Stimulated activated CD8-positive, alpha-beta memory T cell treated with anti-CD3 and anti-CD28 coated beads, Interleukin-4, amount 100 ng/mL, for 4 hours (primary cell): ENCODE data around the gene C11orf91.
"Not testable (repeated sequence)": the region's sequence is repeated elsewhere in the genome, so short reads cannot be mapped to it uniquely, and the experiment has no call there.

ENCODE experiments used
- DNase-seq, 2 donors: peaks; one replicate each; pipeline ENCODE4 v3.0.0-alpha.2; 2020; ENCODE audit warnings: low read depth in 2 of 2, low spot score in 1 of 2

Gene C11orf91

GRCh38 chr11:33700502-33701271 is at the start of gene C11orf91:
Gene C11orf91, minus strand, starts transcription at chr11:33700826. Its CDS starts 86 bp downstream, at chr11:33700740.
- DNase-seq, result peak; percentile 83 to 87

- no peak for DNase-seq
Measured at GRCh38 chr11:33747979-33748378, 47.4 kb upstream of the C11orf91 start.

DNA sequence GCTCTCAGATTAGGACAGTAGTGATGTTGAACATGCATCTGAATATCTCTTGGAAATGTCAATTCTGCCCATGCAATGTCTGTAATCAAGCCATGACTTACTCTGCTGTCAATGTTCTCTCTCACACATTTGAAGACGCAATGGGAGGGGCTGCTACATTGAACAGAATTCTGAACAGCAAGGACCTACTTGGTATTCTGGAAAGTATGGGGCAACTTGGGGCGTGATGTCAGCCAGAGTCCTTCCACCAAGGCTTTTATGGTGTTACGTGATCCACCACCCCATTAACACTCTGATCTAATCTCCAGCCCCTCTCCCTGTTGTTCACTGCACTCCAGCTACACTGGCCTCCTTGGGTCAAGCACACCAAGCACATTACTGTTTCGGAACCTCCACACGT is 42.7 kb upstream of the C11orf91 start:
- DNase-seq, result no peak

DNA sequence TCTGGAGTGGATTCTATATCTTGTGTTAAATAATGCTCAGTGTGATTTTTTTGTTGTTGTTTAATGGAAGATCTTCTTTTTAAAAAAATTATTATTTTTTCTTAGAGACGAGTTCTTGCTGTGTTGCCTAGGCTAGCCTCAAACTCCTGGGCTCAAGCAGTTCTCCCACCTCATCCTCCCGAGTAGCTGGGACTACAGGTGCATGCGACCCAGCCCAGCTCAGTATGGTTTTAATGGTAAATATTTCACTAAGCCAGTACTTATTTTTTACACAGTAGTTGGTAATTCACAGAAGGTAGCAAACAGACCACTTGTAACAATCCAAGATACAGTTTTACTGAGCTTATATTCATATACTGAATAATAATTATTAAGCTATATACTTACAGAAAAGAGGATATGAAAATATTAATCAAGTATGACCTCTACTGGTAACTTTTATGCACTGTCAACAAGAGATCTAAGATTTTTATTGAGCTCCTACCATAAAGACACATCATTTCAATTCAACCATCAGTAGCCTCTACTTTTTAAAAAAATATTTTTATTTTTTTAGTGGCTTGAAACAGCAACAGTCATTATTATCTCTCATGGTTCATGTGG is 41.7 kb upstream of the C11orf91 start:
- DNase-seq, result no peak

- no peak for DNase-seq
Measured at GRCh38 chr11:33741806-33742205, 41.2 kb upstream of the C11orf91 start.

- no peak for DNase-seq
Measured at GRCh38 chr11:33737362-33737821, 36.8 kb upstream of the C11orf91 start.

DNA sequence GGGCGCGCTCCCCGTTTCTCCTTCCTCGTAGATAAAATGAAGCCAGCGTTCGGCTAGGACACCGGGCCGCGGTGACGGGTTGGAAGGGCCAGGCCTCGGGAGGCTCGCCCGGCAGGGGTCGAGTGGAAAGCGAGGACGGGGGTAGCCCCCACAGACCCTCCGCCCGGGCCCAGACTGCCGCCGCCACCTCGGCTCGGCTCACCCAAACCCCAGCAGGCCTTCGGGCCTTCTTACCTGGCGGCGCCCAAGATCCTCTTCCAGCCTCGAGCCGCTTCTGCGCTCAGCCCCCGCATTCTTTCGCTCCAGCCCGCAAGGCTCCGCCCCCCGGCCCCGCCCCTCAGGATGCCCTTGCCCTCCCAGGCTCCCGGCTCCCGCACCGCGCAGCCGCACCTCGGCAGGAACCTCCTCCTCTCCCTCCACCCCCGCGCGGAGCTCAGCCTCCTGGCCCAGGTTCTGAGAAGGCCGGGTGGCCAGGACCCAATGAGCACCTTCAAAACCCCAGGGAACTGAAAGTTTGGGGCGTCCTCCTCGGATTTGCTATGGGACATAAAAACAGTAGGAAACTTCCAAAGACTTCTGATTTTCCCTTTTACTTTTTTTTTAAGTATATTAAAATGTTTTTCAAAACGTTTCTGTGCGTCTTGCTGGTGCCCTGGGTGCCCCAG is 35.7 kb upstream of the C11orf91 start, which contains the start of gene CD59:
CD59 (minus strand) TSS at position 276 of the 665 bp plus-strand sequence. CDS start 13,978 bp downstream, outside the sequence.
- DNase-seq, result peak; percentile 81 to 86

DNA sequence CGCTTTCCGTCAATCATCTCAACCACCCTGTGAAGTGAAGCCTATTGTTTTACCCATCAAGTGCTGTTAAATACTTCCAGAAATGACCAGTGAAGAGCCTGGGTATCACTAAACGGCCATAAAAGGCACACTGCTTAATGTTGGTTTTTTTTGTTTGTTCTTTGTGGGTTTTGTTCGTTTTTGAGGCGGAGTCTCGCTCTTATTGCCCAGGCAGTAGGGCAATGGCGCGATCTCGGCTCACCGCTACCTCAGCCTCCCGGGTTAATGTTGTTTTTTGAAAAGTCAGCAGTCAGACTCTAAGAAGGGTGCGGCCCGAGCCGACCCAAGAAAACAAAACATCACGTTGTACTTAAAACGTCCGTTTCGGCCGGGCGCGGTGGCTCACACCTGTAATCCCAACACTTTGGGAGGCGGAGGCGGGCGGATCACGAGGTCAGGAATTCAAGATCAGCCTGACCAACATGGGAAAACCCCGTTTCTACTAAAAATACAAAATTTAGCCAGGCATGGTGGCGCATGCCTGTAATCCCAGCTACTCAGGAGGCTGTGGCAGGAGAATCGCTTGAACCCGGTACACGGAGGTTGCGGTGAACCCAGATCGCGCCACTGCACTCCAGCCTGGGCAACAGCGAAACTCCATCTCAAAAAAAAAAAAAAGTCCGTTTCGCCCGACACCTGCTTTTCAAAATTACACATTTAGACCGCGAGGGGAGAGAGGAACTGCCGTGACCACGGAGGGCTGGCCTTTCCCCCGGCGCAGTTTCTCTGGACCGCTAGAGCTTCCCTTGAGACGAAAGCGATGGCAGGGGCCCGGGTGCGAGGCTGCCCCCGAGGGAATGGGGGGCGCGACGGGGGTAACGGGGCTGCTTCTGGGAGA is 34.9 kb upstream of the C11orf91 start:
- DNase-seq, result no peak

- no peak for DNase-seq
Measured at GRCh38 chr11:33734441-33735270, 34.0 kb upstream of the C11orf91 start.

DNA sequence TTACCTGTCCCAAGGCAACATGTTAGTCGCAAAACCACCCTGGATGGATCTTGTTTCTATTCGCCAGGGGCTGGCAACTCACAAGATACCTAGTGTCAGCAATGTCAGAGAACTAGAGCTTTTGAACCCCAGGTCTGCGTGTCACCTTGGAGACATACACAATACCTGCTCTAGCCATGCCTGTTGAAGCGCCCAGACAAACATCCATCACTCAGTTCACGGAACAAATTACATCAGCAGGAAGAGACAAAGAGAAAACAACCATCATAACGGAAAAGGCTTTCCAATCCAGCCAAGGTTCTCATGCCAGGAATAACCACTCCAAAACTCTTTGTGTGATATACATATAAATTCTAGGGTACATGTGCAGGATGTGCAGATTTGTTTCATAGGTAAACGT is 33.4 kb upstream of the C11orf91 start:
- DNase-seq, result no peak

DNA sequence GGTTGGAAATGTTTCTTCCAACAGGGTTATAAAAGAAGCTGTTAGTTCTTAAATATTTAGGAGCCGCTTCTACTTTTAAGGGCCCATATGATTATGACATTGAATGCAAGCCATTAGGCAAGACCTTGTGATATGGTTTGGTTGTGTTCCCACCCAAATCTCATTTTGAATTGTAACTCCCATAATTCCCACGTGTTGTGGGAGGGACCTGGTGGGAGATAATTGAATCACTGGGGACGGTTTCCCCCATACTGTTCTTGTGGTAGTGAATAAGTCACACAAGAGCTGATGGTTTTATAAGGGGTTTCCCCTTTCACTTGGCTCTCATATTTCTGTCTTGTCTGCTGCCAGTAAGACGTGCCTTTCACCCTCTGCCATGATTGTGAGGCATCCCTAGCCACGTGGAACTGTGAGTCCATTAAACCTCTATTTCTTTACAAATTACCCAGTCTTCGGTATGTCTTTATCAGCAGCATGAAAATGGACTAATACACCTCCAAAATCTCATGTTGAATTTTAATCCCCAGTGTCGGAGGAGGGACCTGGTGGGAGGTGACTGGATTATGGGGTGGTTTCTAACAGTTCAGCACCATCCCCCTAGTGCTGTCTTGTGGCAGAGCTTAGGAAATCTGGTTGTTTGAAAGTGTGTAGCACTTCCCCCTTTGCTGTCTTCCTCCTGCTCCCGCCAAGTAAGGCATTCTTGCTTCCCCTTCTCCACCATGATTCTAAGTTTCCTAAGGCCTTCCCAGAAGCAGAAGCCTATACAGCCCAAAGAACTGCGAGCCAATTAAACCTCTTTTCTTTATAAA is 31.3 kb upstream of the C11orf91 start:
- DNase-seq, result no peak

DNA sequence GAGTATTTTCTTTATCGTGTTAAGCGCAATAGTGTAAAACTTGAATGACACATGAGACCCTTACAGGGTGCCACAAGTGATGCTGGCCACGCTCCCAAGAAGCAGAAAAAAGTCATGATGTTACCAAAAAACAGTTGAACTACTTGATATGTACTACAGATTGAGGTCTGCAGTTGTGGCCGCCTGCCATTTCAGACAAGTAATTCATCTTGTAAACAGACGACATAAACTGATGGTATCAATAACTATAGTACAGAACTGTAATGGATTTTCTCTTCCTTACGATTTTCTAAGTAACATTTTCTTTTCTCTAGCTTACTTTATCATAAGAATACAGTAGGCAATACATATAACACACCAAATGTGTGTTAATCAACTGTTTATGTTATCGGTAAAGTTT is 30.1 kb upstream of the C11orf91 start:
- DNase-seq, result no peak

DNA sequence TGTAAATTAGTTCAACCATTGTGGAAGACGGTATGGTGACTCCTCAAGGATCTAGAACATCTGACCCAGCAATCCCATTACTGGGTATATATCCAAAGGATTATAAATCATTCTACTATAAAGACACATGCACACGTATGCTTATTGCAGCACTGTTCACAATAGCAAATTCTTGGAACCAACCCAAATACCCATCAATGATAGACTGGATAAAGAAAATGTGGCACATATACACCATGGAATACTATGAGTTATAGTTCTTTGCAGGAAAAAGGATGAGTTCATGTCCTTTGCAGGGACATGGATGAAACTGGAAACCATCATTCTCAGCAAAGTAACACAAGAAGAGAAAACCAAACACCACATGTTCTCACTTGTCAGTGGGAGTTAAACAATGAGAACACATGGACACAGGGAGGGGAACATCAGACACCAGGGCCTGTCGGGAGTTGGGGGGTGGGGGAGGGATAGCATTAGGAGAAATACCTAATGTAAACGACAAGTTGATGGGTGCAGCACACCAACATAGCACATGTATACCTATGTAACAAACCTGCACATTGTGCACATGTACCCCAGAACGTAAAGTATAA is 28.5 kb upstream of the C11orf91 start:
- not testable (repeated sequence) for DNase-seq

DNA sequence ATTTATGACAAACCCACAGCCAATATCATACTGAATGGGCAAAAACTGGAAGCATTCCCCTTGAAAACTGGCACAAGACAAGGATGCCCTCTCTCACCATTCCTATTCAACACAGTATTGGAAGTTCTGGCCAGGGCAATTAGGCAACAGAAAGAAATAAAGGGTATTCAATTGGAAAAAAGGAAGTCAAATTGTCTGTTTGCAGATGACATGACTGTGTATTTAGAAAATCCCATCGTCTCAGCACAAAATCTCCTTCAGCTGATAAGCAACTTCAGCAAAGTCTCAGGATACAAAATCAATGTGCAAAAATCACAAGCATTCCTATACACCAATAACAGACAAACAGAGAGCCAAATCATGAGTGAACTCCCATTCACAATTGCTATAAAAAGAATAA is 26.9 kb upstream of the C11orf91 start:
- not testable (repeated sequence) for DNase-seq

- DNase-seq, result no peak
Measured at GRCh38 chr11:33725496-33725895, 24.9 kb upstream of the C11orf91 start.

DNA sequence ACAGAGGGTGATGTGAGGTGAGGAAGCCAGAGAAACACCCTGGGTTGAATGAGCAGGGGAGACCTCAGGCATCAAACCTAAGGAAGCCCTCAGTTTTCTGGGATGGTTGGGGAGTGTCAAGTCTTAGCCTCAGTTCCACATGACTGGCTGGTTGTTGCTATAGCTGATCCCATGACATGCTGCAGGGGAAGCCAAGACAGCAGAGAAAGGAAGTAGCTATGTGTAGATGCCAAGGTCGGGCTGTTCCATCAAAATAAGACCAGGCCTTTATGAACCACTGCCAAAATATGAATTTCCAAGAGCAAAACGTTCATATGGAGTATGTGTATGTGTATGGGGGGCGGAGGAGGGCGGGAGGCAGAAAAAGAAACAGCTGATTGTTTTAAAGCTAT is 24.0 kb upstream of the C11orf91 start:
- DNase-seq, result no peak

DNA sequence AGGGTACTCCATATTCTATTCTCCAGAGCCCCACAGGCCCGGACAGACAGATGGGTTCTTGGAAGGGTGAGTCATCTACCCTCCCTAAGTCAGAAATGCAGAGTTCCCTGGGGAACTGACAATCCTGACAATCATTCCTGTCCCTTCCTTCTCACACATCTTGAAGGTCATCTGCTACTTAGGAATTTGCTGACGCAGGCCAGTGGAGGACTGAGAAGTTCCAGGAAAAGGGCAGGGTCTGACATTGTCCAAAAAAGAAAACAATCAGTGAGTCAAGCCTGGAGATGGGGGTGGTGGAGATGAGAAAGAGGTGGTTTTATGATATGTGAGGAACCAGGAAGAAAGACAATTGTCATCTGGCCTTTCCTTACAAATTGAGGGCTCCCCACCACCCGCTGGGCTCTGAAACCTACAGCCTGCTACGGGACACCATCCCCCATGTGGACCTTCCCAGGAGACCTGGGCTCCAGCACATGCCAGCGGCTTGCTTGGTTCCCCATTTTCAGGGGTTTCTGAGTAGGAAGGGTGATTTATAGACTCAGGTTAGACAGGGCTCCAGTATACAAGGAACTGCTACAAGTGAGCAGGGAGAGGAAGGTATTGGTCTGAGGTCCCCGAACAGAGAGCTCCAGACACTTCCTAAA is 22.7 kb upstream of the C11orf91 start:
- no peak for DNase-seq

- DNase-seq, result no peak
Measured at GRCh38 chr11:33722590-33723234, 22.1 kb upstream of the C11orf91 start.
